Activated naive CD4-positive, alpha-beta T cell treated with anti-CD3 and anti-CD28 coated beads, Interleukin-2, amount 50 U/mL, for 16 hours (primary cell): ENCODE measurements around the gene C10orf90.

ENCODE experiments used
- DNase-seq: peaks from one replicate; pipeline ENCODE4 v3.0.0-alpha.2; 2020

Gene C10orf90

DNA sequence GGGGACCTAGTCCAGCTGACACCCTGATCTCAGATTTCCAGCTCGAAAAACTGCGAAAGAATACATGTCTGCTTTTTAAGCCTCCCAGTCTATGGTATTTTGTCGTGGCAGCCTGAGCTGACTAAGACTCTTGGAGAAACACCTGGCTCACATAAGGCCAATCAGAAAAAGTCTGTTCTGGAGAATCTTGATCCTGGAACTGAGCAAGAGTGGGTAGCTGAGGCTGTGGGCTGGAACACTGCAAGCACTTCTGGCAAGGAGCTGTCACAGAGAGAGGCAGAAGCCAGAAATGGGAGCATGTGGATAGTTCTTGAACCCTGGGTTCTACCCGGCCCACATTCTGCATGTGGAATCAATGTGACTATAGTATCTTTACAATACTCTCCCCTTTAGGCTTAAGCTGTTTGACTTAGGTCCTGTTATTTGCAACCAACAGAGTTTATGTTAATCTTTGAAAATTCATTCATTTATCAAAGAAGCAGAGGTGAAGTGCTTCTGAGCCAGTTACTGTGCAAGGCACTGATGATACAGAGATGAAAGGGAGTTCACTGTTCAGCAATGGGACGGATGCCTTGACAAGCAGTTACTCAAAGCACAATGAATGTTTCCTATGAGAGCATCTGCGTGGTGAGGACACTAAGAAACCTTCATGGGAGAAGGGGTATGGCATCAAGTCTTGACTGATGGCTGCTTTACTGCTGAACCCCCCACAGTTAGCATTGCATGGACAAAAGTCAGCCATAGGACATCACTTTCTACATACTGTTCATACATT lies 4.4 kb upstream of the C10orf90 start:
- no peak for DNase-seq

DNA sequence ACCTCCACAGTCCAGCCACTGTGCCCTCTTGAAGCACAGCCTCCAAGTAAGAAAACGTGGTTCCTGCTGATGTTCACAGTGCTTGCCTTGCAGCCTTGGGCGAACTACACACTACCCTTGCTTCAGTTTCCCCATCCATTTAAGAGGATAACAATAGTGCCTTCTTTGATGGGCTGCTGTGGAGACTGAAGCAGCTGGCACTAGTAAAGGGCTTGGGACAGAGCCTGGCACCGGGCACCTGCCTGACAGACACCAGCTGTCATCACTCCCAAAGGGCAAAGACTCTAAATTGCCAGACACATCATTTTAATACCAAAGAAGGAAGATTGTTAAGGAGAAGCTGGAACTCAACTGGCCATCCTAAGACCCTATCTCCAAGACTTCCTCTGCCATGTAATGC lies 3.1 kb upstream of the C10orf90 start:
- DNase-seq = no peak

DNA sequence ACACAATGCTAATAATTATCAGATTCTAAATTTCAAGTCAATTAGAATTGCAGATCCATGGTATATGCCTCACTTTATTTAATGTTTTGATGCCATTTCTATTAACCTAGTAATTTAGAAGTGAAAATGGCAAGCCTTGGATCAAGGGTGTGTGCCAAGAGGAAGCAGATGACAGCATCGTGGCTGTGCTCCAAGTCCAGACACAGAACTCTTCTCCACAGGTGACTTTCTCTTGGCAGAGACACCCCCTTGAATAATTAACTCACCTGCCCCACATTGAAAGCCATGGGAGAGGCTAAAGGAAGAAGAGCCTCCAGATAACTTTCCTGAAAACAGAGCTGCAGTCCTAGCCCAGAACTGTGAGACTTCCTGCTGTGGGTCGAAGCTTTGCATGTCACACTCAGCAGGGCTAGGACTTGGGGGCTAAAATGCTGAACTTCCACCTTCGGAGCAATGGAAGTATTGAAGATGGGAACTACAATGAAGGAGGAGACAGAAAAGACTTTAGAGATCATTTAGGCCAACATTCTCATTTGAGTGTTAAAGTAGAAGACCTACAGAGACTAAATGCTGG lies 996 bp upstream of the C10orf90 start:
- DNase-seq = no peak

DNA sequence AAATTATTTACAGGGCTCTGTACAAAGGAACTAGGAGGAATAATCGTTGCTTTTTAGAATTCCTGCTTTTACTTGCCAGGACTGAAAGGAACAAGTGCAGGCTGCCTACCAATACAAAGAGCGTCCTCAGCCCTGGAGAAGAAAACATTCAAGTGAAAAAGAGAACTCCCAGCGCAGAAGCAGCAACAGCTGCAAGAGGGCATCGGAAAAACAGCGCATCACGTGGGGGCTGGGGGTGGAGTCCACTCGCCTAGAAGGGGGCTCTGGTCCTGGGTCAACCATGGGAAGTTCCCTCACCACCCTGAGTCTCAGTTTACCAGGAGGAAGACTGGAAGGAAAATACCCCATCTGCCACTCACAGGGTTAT lies 385 bp upstream of the C10orf90 start:
- no peak for DNase-seq

DNA sequence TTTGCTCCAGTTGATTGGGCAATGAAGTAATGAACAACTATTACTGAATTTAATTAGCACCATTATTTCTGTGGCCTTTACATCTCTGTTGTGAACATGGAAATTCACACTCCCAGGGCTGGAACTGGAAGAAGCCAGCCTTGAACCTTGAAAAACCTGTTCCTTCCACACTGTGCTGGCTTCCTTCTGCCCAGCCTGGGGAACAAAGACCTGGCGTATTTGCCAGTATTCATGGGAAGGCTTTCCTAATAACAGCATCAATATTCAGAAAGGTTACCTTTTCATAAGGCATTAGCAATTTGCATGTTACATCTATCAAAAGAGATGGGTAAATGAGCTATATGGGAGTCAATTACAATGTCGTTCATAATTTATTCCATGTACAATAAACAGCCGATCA lies 1.3 kb downstream of the C10orf90 start:
- no peak for DNase-seq

DNA sequence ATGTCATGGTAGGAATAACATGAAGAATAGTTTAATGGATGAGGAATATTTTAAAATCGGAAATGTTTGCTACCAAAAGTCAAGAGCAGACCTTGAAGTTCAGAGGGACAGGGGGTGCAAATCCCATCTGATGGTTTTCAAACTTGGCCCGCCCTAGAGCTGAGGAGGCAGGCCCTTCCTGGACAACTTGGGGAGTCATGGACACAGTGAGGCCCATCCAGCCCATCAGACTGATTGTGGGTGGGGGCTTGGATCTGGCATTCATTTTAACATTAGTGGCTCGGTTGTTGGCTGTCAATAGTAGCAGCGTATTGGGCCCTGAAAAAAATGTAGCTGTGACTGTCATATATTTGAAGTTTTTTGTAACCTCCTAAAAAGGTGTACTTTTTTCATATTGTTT lies 2.0 kb downstream of the C10orf90 start:
- no peak for DNase-seq

DNA sequence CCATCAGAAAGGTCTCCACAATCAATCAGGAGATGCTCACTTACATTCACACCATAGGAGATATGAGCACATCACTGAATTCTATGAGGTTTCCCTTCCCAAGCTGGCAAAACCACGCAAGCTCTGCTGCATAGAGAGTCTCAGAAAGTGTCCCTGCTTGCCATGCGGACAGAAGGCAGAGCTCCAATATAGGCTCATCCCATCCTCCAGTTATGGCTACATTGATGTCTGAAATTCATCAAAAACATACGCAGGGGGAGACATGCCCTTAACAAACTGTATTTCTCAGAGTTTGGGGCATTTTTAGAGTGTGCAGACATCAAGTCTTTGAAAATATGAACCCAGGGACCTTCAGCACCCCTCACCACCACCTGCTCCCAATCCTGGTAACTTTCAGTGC lies 2.9 kb downstream of the C10orf90 start:
- DNase-seq = no peak

GRCh38 chr10:126665207-126665606 lies 5.3 kb downstream of the C10orf90 start:
- DNase-seq = no peak

- DNase-seq = no peak
These were observed 6.6 kb downstream of the C10orf90 start for GRCh38 chr10:126663880-126664279.

- DNase-seq = no peak
These were observed 7.2 kb downstream of the C10orf90 start for GRCh38 chr10:126663328-126663727.

- no peak for DNase-seq
These were observed 8.5 kb downstream of the C10orf90 start for GRCh38 chr10:126661841-126662515.

GRCh38 chr10:126661356-126661755 lies 9.1 kb downstream of the C10orf90 start:
- DNase-seq = no peak

- DNase-seq = no peak
These were observed 10.7 kb downstream of the C10orf90 start for GRCh38 chr10:126659750-126660149.

DNA sequence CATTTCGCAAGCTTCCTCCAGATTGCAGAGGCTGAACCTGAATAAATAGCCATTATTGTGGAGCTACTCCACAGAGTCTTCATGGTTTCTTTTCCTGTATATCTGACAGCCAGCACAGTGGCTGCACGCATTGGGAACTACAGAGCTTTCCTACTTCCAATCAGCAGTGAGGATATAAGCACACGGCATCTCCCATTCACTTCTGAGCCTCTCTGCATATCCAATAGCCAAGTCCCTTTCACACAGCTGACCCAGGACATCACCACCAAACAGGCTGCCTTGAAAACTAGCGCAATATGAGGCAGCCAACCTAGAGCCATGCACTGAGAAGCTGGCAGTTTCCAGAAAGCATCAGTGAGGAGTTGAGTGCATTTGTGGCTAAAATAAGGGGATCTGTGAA lies 11.6 kb downstream of the C10orf90 start:
- DNase-seq = no peak

DNA sequence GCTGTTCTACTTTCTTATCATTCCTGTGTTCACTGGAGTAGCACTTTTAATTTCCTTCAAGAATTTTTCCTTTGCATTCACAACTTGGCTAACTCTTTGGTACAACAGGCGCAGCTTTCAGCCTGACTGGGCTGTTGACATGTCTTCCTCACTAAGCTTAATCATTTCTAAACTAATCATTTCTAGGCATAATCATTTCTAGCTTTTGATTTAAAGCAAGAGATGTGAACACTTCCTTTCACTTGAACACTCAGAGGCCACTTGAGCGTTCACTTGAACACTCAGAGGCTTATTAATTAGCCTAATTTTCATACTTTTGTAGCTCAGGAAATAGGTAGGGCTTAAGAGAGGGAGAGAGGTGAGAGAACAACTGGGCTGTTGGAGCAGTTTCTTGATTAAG lies 15.9 kb downstream of the C10orf90 start:
- no peak for DNase-seq

GRCh38 chr10:126651467-126651866 lies 19.0 kb downstream of the C10orf90 start:
- no peak for DNase-seq

DNA sequence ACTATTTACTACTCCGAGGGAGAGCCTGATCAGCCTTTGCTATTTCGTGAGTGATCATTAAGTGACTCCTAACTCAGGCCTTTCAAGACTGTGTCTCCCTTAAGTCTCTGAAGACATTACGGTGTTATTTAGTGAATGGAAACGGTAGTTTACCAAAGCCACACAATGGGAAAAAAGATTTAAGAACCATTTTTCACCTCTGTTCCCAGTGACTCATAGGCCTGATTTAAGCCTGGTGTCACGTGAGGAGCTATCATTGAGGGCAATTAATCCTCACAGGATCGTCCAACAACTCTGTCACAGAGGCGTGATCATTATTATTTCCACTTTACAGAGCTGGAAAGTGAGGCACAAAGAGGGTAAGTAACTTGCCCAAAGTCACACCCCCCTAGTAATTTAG lies 20.3 kb downstream of the C10orf90 start:
- no peak for DNase-seq

DNA sequence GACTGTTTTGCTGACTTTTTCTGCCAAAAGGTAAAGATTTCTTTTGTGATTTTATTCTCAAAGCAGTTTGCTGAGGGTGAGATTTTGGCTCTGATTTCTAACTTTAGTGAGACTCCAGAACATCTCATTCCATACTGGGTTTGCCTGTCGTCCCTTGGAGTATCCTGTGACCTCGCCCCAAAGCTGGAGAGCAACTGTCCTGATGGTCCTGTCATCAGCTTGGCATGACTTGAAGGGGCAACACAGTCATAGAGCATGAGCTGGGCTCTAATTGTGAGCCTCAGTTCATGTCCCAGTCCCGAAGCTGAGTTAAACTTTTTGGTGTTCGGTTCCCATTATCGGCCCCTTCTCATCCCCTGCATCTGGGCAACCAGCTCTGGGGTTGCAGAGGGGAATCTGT lies 23.4 kb downstream of the C10orf90 start:
- DNase-seq = no peak

DNA sequence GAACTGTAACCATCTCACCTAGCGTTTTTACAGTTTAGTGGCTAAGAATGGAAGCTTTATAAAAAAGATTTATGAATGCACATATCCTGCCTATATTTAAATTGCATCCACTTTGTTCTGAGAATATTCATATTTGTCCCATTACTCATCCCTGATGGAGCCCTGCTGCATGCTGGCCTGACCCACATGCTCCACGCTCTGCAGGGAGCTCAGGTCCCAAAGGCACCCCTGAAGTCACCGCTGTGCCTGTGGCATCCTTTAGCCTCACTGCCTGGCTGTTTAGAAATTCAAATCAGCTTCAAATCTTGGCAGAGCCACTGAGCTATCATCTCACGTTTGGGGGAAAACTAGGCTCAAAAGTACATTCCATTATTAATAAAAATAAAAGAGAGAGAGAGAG lies 24.4 kb downstream of the C10orf90 start:
- no peak for DNase-seq

GRCh38 chr10:126640401-126640800 lies 30.1 kb downstream of the C10orf90 start:
- DNase-seq = no peak

- no peak for DNase-seq
These were observed 31.4 kb downstream of the C10orf90 start for GRCh38 chr10:126639084-126639483.

- DNase-seq = no peak
These were observed 32.0 kb downstream of the C10orf90 start for GRCh38 chr10:126638542-126638941.

DNA sequence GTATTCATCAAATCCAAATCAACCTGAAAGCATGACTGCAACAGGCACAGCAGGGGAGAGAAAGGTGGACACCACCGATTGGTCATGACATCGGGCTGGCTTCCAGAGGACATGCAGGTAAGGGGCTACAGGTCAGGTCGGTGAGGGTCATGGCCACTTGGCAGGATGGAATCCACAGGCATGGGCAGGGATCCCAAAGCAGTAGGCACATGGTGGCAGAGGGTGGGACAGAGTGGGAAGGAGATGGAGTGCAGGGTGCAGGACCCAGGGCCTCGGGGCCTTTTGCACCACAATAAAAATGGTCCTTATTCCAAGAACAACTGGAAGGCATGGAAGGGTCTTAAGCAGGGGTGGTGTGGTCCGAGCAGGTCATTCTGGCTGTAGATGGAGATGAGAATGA lies 33.0 kb downstream of the C10orf90 start:
- DNase-seq = no peak

DNA sequence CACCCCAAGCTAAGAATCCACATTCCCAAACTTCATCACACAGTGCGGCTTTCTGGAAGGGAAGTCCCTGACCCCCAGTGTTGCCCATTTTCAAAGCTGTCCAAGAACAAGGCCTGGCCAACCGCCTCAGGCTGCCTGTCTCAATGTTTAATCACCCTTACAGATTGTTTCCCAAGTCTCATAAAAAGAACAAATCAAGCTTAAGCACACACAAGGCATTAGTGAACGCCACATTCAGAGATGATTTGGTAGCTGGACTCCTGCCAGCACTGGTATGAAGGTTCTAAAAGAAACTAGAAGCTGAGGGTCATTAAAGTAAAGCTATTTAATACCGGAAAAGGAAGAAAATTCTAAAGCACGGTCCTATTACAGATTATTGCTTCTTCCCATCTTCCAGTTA lies 35.6 kb downstream of the C10orf90 start:
- DNase-seq = no peak

GRCh38 chr10:126634347-126634746 lies 36.1 kb downstream of the C10orf90 start:
- no peak for DNase-seq
